Fibroblast of villous mesenchyme (primary cell): ENCODE measurements around the gene ATL2. TPM values are rescaled to one million over a fixed set of nuclear protein-coding genes. Genes with fewer than 3 reads are reported as not detected.

Source experiments
- DNase-seq: peaks from one replicate; pipeline ENCODE4 v3.0.0-alpha.2; 2010; ENCODE audit warnings: low read depth
- H3K4me3 ChIP-seq: 2 replicates; pipeline ENCODE4 v1.5.1; 2011; ENCODE audit warnings: low read depth, mild to moderate bottlenecking, low read length
- total RNA-seq: library from RNA; depleted of rRNA; stranded (reverse); fragments of >200 nt; gene quantifications from 2 replicates; pipeline ENCODE4 v1.2.3, GENCODE V29; 2012
- TF ChIP-seq, protein P1 (sequence below): IDR thresholded peaks from 2 replicates; pipeline ENCODE4 v1.5.1; 2012; ENCODE audit warnings: low read depth, mild to moderate bottlenecking, low read length; ENCODE audit not compliant: insufficient read depth

Gene ATL2
- total RNA-seq, 1 donor = 65.6 TPM

DNA sequence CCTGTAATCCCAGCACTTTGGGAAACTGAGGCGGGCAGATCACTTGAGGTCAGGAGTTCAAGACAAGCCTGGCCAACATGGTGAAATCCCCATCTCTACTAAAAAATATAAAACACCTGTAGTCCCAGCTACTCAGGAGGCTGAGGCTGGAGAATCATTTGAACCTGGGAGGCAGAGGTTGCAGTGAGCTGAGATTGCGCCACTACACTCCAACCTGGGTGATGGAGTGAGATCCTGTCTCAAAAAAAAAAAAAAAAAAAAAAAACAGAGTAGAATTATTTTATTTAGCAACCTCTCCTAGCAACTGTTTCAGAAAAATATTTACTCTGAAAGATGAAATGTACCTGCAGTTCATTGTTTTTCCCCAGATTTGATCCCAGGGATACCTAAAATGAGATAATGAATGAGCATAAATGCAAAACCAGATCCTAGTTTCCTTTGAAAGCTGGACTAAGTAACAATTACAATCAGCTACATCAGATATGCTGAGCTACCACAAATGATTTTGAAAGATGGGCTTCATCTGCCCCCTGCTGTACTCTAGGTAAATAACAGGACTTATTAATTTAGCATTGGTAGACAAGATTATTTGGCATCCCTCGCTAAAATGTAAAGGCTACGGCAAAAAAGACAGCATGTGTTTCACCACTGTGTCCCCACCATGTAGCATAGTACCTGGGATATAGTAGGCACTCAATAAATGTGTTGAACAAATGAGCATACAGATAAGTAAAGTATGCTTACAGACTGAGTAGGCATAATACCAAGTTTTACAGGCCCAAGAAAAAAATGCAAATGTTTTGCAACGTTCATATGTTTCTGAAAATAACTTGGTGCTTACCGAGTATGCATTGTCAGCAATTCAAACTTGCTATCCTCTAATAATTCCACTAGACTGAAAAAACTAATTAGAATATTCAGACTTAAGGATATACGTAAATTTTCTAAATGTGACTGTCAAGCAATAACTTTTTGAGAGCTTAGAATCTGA is 102.5 kb downstream of the ATL2 start:
- TF ChIP-seq, protein P1, sequence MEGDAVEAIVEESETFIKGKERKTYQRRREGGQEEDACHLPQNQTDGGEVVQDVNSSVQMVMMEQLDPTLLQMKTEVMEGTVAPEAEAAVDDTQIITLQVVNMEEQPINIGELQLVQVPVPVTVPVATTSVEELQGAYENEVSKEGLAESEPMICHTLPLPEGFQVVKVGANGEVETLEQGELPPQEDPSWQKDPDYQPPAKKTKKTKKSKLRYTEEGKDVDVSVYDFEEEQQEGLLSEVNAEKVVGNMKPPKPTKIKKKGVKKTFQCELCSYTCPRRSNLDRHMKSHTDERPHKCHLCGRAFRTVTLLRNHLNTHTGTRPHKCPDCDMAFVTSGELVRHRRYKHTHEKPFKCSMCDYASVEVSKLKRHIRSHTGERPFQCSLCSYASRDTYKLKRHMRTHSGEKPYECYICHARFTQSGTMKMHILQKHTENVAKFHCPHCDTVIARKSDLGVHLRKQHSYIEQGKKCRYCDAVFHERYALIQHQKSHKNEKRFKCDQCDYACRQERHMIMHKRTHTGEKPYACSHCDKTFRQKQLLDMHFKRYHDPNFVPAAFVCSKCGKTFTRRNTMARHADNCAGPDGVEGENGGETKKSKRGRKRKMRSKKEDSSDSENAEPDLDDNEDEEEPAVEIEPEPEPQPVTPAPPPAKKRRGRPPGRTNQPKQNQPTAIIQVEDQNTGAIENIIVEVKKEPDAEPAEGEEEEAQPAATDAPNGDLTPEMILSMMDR = peak; percentile 63
- no peak overlapping the region for H3K4me3 ChIP-seq
- peak; percentile 89 for DNase-seq

DNA sequence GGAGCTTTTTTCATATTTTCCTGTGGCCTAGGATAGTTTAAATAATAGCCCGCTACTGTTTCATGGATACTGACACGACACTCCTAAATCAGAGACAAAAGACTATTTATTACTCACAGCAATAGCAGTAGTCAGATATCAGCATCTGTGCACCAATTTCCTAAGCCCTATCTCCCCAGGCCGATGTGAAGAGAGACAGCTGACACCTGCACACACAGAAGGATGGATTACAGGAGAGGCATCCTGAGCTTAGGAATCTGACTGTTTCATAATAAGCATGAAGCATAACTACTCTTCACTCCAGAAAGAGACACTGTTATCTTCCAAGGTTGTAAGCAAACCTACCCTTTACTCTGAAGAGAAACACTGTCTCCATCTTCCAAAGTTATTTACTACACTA is 105.4 kb downstream of the ATL2 start:
- no peak overlapping the region for H3K4me3 ChIP-seq
- no peak for DNase-seq
- TF ChIP-seq, protein P1 = no peak

DNA sequence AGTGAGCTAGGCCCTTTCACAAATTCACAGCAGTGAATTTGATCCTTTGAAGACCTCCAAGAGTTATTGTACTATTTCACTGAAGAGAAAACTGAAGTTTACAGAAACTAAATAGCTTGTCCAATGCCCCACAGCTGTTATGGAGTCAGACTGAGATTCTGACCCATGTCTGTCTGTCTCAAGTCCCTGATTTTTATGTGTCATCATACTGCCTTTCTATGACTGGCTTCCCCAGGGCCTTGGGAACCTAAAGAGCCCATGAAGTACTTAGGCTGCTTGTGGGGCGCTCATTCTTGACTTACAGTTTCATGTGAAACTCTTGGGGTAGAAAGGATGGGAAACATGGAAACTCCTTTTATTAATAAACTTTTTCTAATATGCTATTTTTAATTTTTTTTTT is 107.7 kb downstream of the ATL2 start:
- no peak for DNase-seq
- no peak overlapping the region for H3K4me3 ChIP-seq
- TF ChIP-seq, protein P1 = no peak

DNA sequence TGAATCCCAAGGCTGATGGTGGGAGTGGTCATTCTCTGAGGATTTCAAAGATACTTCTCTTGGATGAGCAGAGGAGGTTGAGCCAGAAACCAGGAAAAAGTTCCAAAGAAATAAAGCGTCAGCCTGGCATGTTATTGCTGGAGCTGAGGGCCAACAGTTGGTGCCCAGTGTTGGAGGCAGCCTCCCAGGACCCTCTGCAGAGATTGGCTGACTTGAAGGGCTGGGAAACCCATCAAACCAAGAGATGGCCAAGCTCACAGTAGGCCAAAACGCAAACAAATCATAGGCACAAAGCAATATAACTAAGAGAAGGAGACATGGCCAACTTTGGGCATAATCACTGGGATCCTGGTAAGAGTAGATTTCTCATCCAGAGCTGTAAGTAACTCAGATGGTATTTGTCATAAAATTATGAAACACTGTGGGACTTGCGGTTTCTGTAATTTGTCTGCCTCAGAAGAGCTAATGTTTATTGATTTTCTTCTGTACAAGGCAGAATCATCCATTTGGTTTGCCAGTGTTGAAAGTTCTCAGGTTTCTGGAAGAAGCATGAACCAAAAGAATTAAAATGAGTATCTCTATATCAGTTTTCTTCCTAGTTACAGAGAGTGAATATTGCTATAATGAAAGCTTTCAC is 108.3 kb downstream of the ATL2 start:
- TF ChIP-seq, protein P1 = no peak
- no peak overlapping the region for H3K4me3 ChIP-seq
- peak; percentile 38 for DNase-seq

DNA sequence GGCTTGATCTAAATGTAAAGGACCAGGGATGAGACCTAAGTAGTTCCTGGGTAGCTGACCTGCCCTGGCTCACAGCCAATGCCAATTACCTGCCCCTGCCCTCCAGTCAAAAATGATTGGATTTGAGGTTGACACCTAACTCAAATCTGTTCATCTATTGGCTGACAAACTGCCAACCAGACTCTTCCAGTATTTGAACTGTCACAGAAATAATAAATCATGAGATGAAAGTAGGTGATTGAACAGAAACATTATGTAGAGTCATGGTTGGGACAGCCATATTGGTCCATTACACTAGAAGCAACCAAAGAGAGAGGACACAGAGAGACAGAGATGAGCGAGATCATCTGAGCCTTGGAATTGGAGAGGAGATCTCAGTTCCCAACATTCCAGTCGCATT is 109.1 kb downstream of the ATL2 start:
- TF ChIP-seq, protein P1 = no peak
- DNase-seq = no peak
- no peak overlapping the region for H3K4me3 ChIP-seq

DNA sequence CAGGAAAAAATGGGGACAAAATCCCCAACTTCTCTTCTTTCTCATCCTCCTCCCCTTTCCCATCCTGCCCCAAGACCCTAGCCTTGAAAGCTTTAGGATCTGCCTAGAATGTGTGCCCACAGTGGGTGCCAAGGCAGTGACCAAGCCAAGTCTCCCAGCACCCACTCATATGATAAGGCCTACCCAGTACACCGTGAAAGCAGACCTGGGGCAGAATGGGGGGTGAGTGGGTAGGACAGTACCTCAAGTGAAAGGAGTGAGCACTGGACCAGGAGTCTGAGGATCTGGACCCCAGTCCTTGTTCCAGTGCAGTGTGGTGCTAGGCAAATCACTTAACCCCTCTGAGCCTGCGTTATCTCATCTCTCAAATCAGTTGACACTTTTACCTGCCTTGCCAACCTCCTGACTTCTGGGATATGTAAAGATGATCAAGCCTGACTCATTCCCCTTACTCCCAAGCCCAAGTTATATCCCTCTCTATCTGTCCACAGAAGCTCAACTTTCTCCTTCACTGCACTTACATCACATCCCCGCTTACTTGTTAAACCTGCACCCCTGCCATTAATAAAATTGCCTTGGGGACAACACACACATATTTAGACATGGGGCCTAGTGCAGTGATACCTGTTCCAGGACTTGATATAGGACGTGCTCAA is 109.7 kb downstream of the ATL2 start:
- TF ChIP-seq, protein P1 = no peak
- no peak overlapping the region for H3K4me3 ChIP-seq
- DNase-seq = no peak
